DOHH2 (cell line): Measurements from ENCODE around the gene OTUD6A.

ENCODE experiments used
- H3F3A ChIP-seq: fragments of 200-600 bp; sonication (generic), shearing (Covaris generic); 2 replicates; pipeline ENCODE4 v1.6.0; 2016; ENCODE audit warnings: antibody characterized with exemption, mild to moderate bottlenecking; ENCODE audit not compliant: control insufficient read depth, insufficient read depth
- H3K27ac ChIP-seq: fragments of 200-600 bp; sonication (generic); 2 replicates; pipeline ENCODE4 v1.5.1; 2014; ENCODE audit warnings: low read depth, mild to moderate bottlenecking, low read length, moderate library complexity
- H3K27me3 ChIP-seq: fragments of 200-600 bp; sonication (generic); 2 replicates; pipeline ENCODE4 v1.6.1; 2014; ENCODE audit warnings: mild to moderate bottlenecking, low read length, mixed read lengths; ENCODE audit not compliant: control insufficient read depth
- H3K36me3 ChIP-seq: fragments of 200-600 bp; sonication (generic); 2 replicates; pipeline ENCODE4 v1.6.1; 2014; ENCODE audit warnings: mild to moderate bottlenecking, low read length, moderate library complexity, mixed read lengths; ENCODE audit not compliant: control insufficient read depth
- H3K4me1 ChIP-seq: fragments of 200-600 bp; sonication (generic); 2 replicates; pipeline ENCODE4 v1.6.1; 2014; ENCODE audit warnings: mild to moderate bottlenecking, low read length, mixed read lengths; ENCODE audit not compliant: control insufficient read depth
- H3K4me2 ChIP-seq: fragments of 200-600 bp; sonication (generic); 2 replicates; pipeline ENCODE4 v1.6.0; 2014; ENCODE audit warnings: mild to moderate bottlenecking, low read length, moderate library complexity
- H3K4me3 ChIP-seq: fragments of 200-600 bp; sonication (generic); 2 replicates; pipeline ENCODE4 v1.5.1; 2014; ENCODE audit warnings: mild to moderate bottlenecking, low read length, mixed read lengths
- H3K79me2 ChIP-seq: fragments of 200-600 bp; sonication (generic); 2 replicates; pipeline ENCODE4 v1.6.1; 2014; ENCODE audit warnings: mild to moderate bottlenecking, low read length, mixed read lengths; ENCODE audit not compliant: control insufficient read depth
- H3K9me2 ChIP-seq: fragments of 200-600 bp; sonication (generic); replicated peaks from 2 replicates; pipeline ENCODE4 v1.6.1; 2014; ENCODE audit warnings: mild to moderate bottlenecking, low read length, mixed read lengths; ENCODE audit not compliant: control insufficient read depth
- H3K9me3 ChIP-seq: fragments of 200-600 bp; sonication (generic); 2 replicates; pipeline ENCODE4 v1.6.1; 2014; ENCODE audit warnings: antibody characterized with exemption, low read length, mixed read lengths; ENCODE audit not compliant: control insufficient read depth, insufficient read depth
- H4K20me1 ChIP-seq: fragments of 200-600 bp; sonication (generic); 2 replicates; pipeline ENCODE4 v1.6.0; 2014; ENCODE audit warnings: low read depth, mild to moderate bottlenecking, antibody characterized with exemption, low read length, moderate library complexity; ENCODE audit not compliant: control insufficient read depth, insufficient read depth
- CTCF ChIP-seq: fragments of 200-600 bp; sonication (generic); IDR thresholded peaks from one replicate; pipeline ENCODE4 v1.5.1; 2014; ENCODE audit warnings: antibody characterized with exemption, mild to moderate bottlenecking, low read depth, low read length; ENCODE audit not compliant: poor library complexity, severe bottlenecking
- EZH2phosphoT487 ChIP-seq: fragments of 200-600 bp; sonication (generic); IDR thresholded peaks from 2 replicates; pipeline ENCODE4 v1.6.1; 2017; ENCODE audit warnings: borderline replicate concordance, mild to moderate bottlenecking, antibody characterized with exemption, low read length, moderate library complexity, mixed read lengths

Gene OTUD6A

GRCh38 chrX:70032792-70033191, 29.5 kb upstream of the OTUD6A start:
- no peaks in the 10 kb centered on the region for H3K9me3 ChIP-seq
- H3K4me3 ChIP-seq, result no peak overlapping the region
- H4K20me1 ChIP-seq, result no peaks in the 10 kb centered on the region
- H3K9me2 ChIP-seq, result no peaks in the 10 kb centered on the region
- H3K27ac ChIP-seq, result no peak overlapping the region
- no peak overlapping the region for H3K4me2 ChIP-seq
- no peaks in the 10 kb centered on the region for H3F3A ChIP-seq
- TF ChIP-seq EZH2phosphoT487 (no peak), CTCF (no peak)
- H3K4me1 ChIP-seq, result no peaks in the 10 kb centered on the region
- H3K36me3 ChIP-seq, result no peaks in the 10 kb centered on the region
- H3K79me2 ChIP-seq, result no peaks in the 10 kb centered on the region
- no peaks in the 10 kb centered on the region for H3K27me3 ChIP-seq

- Histone ChIP-seq H3K4me2 (no peak overlapping the region), H3K27me3 (no peaks in the 10 kb centered on the region)
These were observed 28.8 kb upstream of the OTUD6A start for GRCh38 chrX:70033348-70034051.

GRCh38 chrX:70034646-70035045, 27.6 kb upstream of the OTUD6A start:
- Histone ChIP-seq H3K27me3 (no peaks in the 10 kb centered on the region), H4K20me1 (no peaks in the 10 kb centered on the region), H3K79me2 (no peaks in the 10 kb centered on the region), H3K9me2 (no peaks in the 10 kb centered on the region), H3K4me1 (no peaks in the 10 kb centered on the region), H3K9me3 (no peaks in the 10 kb centered on the region), H3K36me3 (no peaks in the 10 kb centered on the region), H3K4me3 (no peak overlapping the region), H3K4me2 (no peak overlapping the region), H3K27ac (no peak overlapping the region), H3F3A (no peaks in the 10 kb centered on the region)
- TF ChIP-seq CTCF (no peak), EZH2phosphoT487 (no peak)

More at GRCh38 chrX:70033348-70034051, 28.8 kb upstream of the OTUD6A start:
- no peaks in the 10 kb centered on the region for H3K36me3 ChIP-seq
- no peaks in the 10 kb centered on the region for H4K20me1 ChIP-seq
- no peak overlapping the region for H3K4me3 ChIP-seq
- H3K9me3 ChIP-seq, result no peaks in the 10 kb centered on the region
- TF ChIP-seq EZH2phosphoT487, result no peak
- TF ChIP-seq CTCF, result peak; percentile 61
- H3K27ac ChIP-seq, result no peak overlapping the region
- H3K79me2 ChIP-seq, result no peaks in the 10 kb centered on the region
- H3K9me2 ChIP-seq, result no peaks in the 10 kb centered on the region
- H3F3A ChIP-seq, result no peaks in the 10 kb centered on the region
- H3K4me1 ChIP-seq, result no peaks in the 10 kb centered on the region
